Ramos (cell line): Measurements from ENCODE around the gene NKIRAS2.

Experiments
- in situ Hi-C: fragments of 300-500 bp; cut with MboI; formaldehyde crosslinking; loops from one replicate; pipeline ENCODE4 v1.14.3; 2022; ENCODE audit warnings: low sequenced_read_pairs; ENCODE audit not compliant: unreplicated experiment

Gene NKIRAS2

GRCh38 chr17:42019509-42020404 is at the start of gene NKIRAS2:
Gene NKIRAS2, plus strand, starts transcription at chr17:42020090. Its CDS starts 1,488 bp downstream, at chr17:42021578.
- in situ Hi-C loops: loop anchor here (5.0 to 10.0 kb wide), 2 partner anchors 93 to 505 kb away; partner anchors contain the start of gene DHX58

GRCh38 chr17:41970901-41971331 is 49.0 kb upstream of the NKIRAS2 start:
- in situ Hi-C loops: no loop called here

GRCh38 chr17:41971721-41972523 is 48.0 kb upstream of the NKIRAS2 start:
- in situ Hi-C loops: no loop called here

- in situ Hi-C loops: no loop called here
These were observed 47.1 kb upstream of the NKIRAS2 start for GRCh38 chr17:41972571-41973407.

GRCh38 chr17:41973408-41973811 is 46.5 kb upstream of the NKIRAS2 start:
- in situ Hi-C loops: no loop called here

GRCh38 chr17:41974031-41974430 is 45.9 kb upstream of the NKIRAS2 start:
- in situ Hi-C loops: no loop called here

GRCh38 chr17:41974658-41975057 is 45.2 kb upstream of the NKIRAS2 start:
- in situ Hi-C loops: no loop called here

GRCh38 chr17:41975099-41976083 is 44.5 kb upstream of the NKIRAS2 start:
- in situ Hi-C loops: no loop called here

GRCh38 chr17:41976142-41976768 is 43.6 kb upstream of the NKIRAS2 start:
- in situ Hi-C loops: no loop called here

GRCh38 chr17:41977991-41978390 is 41.9 kb upstream of the NKIRAS2 start:
- in situ Hi-C loops: no loop called here

GRCh38 chr17:41982026-41982760 is 37.7 kb upstream of the NKIRAS2 start:
- in situ Hi-C loops: no loop called here

GRCh38 chr17:41984454-41984853 is 35.4 kb upstream of the NKIRAS2 start:
- in situ Hi-C loops: no loop called here

GRCh38 chr17:41985919-41986318 is 34.0 kb upstream of the NKIRAS2 start:
- in situ Hi-C loops: no loop called here

- in situ Hi-C loops: no loop called here
These were observed 33.3 kb upstream of the NKIRAS2 start for GRCh38 chr17:41986634-41987033.

GRCh38 chr17:41987642-41988041 is 32.2 kb upstream of the NKIRAS2 start:
- in situ Hi-C loops: no loop called here

- in situ Hi-C loops: no loop called here
These were observed 31.5 kb upstream of the NKIRAS2 start for GRCh38 chr17:41988418-41988817.

- in situ Hi-C loops: no loop called here
These were observed 30.0 kb upstream of the NKIRAS2 start for GRCh38 chr17:41989702-41990419.
